MM.1S (cell line): Measurements from ENCODE around the gene FGFR4.

Experiments
- DNase-seq: peaks from one replicate; pipeline ENCODE4 v3.0.0-alpha.2; 2015
- H2AFZ ChIP-seq: fragments of 300-600 bp; sonication (generic); 2 replicates; pipeline ENCODE4 v1.6.0; 2016; ENCODE audit warnings: antibody characterized with exemption, low read length
- H3F3A ChIP-seq: fragments of 300-600 bp; sonication (generic); 2 replicates; pipeline ENCODE4 v1.6.1; 2016; ENCODE audit warnings: mild to moderate bottlenecking, antibody characterized with exemption, low read length, moderate library complexity, mixed read lengths; ENCODE audit not compliant: insufficient read depth
- H3K27ac ChIP-seq: fragments of 300-600 bp; sonication (generic); 2 replicates; pipeline ENCODE4 v1.5.1; 2016; ENCODE audit warnings: mild to moderate bottlenecking, low read length
- H3K27me3 ChIP-seq: fragments of 300-600 bp; sonication (generic); replicated peaks from 2 replicates; pipeline ENCODE4 v1.6.0; 2016; ENCODE audit warnings: low read length; ENCODE audit not compliant: insufficient read depth
- H3K36me3 ChIP-seq: fragments of 300-600 bp; sonication (generic); replicated peaks from 2 replicates; pipeline ENCODE4 v1.6.1; 2016; ENCODE audit warnings: mild to moderate bottlenecking, low read length, mixed read lengths; ENCODE audit not compliant: insufficient read depth
- H3K4me1 ChIP-seq: fragments of 300-600 bp; sonication (generic); 2 replicates; pipeline ENCODE4 v1.6.1; 2016; ENCODE audit warnings: low read length, mixed read lengths
- H3K4me2 ChIP-seq: fragments of 300-600 bp; sonication (generic); 2 replicates; pipeline ENCODE4 v1.6.0; 2016; ENCODE audit warnings: low read depth, low read length
- H3K4me3 ChIP-seq: fragments of 300-600 bp; sonication (generic); 2 replicates; pipeline ENCODE4 v1.5.1; 2016; ENCODE audit warnings: low read length, mixed read lengths
- H3K79me2 ChIP-seq: fragments of 300-600 bp; sonication (generic); 2 replicates; pipeline ENCODE4 v1.6.1; 2016; ENCODE audit warnings: mixed run types, low read length, mixed read lengths
- H3K9ac ChIP-seq: fragments of 300-600 bp; sonication (generic); 2 replicates; pipeline ENCODE4 v1.6.1; 2016; ENCODE audit warnings: low read length, mixed read lengths
- H3K9me2 ChIP-seq: fragments of 300-600 bp; sonication (generic); replicated peaks from 2 replicates; pipeline ENCODE4 v1.6.1; 2016; ENCODE audit warnings: mild to moderate bottlenecking, low read length, mixed read lengths; ENCODE audit not compliant: insufficient read depth
- H3K9me3 ChIP-seq: fragments of 300-600 bp; sonication (generic); replicated peaks from 2 replicates; pipeline ENCODE4 v1.6.1; 2016; ENCODE audit warnings: mild to moderate bottlenecking, low read length, mixed read lengths; ENCODE audit not compliant: insufficient read depth
- H4K20me1 ChIP-seq: fragments of 300-600 bp; sonication (generic); 2 replicates; pipeline ENCODE4 v1.6.1; 2016; ENCODE audit warnings: mild to moderate bottlenecking, low read length, moderate library complexity, mixed read lengths; ENCODE audit not compliant: insufficient read depth
- EZH2 ChIP-seq: fragments of 300-600 bp; sonication (generic); optimal IDR thresholded peaks from 2 replicates; pipeline ENCODE3; 2017; ENCODE audit warnings: low read depth, mild to moderate bottlenecking, antibody characterized with exemption, low read length, mixed read lengths
- EZH2phosphoT487 ChIP-seq: fragments of 300-600 bp; sonication (generic); IDR thresholded peaks from 2 replicates; pipeline ENCODE4 v1.6.1; 2018; ENCODE audit warnings: antibody characterized with exemption, low read length
- TF ChIP-seq, protein P1 (sequence below): fragments of 300-600 bp; sonication (generic); IDR thresholded peaks from 2 replicates; pipeline ENCODE4 v1.5.1; 2016; ENCODE audit warnings: antibody characterized with exemption, low read length, mixed read lengths

FGFR4 gene

DNA sequence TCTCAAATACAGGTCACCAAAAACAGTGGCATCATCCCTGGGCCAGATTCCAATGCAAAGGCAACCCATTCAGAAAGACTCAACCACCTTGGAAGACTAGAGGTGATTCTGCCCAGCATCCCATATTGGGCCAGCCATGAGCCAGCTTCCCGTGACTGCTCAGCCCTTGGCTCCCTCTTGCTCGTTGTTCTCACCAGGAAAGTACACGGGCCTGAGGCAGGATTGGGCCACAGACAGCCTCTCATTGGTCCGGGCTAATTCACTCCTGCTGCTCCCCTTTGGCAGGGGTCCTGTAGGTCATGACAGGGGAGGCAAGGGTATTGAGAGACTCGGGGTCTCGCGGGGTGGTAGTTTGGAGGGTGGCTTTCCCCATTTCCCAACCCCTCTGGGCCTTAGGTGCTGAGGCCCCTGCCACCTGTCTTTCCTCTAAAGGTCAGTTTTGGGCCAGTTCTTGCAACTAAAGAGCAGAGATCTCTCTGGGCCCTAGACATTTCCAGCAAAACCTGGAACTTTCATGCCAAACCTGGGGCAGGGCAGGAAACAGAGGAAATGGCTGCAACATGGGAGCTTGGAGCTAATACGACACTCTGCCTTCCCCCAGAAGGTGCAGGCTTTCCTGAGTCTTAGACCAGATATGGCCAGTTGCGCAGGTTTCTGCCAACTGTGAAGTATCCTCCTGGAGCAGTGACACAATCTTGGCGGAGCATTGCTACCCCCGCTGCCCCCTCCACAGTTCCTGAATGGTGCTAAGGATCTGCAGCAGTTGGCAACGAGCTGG is 22.0 kb upstream of the FGFR4 start:
- no peak overlapping the region for H3K4me3 ChIP-seq
- H3K27me3 ChIP-seq = no peaks in the 10 kb centered on the region
- no peaks in the 10 kb centered on the region for H4K20me1 ChIP-seq
- TF ChIP-seq, protein P1, sequence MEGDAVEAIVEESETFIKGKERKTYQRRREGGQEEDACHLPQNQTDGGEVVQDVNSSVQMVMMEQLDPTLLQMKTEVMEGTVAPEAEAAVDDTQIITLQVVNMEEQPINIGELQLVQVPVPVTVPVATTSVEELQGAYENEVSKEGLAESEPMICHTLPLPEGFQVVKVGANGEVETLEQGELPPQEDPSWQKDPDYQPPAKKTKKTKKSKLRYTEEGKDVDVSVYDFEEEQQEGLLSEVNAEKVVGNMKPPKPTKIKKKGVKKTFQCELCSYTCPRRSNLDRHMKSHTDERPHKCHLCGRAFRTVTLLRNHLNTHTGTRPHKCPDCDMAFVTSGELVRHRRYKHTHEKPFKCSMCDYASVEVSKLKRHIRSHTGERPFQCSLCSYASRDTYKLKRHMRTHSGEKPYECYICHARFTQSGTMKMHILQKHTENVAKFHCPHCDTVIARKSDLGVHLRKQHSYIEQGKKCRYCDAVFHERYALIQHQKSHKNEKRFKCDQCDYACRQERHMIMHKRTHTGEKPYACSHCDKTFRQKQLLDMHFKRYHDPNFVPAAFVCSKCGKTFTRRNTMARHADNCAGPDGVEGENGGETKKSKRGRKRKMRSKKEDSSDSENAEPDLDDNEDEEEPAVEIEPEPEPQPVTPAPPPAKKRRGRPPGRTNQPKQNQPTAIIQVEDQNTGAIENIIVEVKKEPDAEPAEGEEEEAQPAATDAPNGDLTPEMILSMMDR = no peak
- TF ChIP-seq EZH2phosphoT487 = no peak
- no peak for TF ChIP-seq EZH2
- H2AFZ ChIP-seq = no peak overlapping the region
- H3K36me3 ChIP-seq = no peaks in the 10 kb centered on the region
- no peaks in the 10 kb centered on the region for H3K79me2 ChIP-seq
- H3K9me2 ChIP-seq = no peaks in the 10 kb centered on the region
- no peak for DNase-seq
- no peaks in the 10 kb centered on the region for H3K4me1 ChIP-seq
- no peaks in the 10 kb centered on the region for H3K9me3 ChIP-seq
- no peak overlapping the region for H3K27ac ChIP-seq
- no peak overlapping the region for H3K9ac ChIP-seq
- H3F3A ChIP-seq = no peaks in the 10 kb centered on the region
- H3K4me2 ChIP-seq = no peak overlapping the region

DNA sequence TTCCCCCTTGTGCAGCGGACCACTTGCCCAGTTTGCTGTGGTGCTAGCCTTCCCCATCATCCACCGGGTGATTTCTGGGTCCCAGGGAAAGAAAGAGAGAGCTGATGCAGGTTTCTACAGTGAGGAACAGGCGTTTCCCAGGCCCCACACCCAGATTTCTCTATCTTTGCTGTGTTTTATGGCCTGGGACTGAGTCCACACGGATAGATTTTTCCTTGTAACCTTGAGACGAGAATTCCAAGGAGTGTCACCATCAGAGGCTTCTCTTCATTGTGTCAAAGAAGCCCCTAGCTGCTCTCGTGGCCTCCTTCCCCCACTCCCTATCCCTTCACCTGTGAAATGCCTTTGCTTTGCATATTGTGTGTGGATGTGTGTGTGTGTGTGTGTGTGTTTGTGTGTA is 21.2 kb upstream of the FGFR4 start:
- H3K9me3 ChIP-seq = no peaks in the 10 kb centered on the region
- no peaks in the 10 kb centered on the region for H3K79me2 ChIP-seq
- H3F3A ChIP-seq = no peaks in the 10 kb centered on the region
- no peak overlapping the region for H2AFZ ChIP-seq
- H3K27ac ChIP-seq = no peak overlapping the region
- no peaks in the 10 kb centered on the region for H4K20me1 ChIP-seq
- H3K9me2 ChIP-seq = no peaks in the 10 kb centered on the region
- TF ChIP-seq EZH2phosphoT487 = no peak
- no peak for TF ChIP-seq EZH2
- TF ChIP-seq, protein P1 = no peak
- no peaks in the 10 kb centered on the region for H3K36me3 ChIP-seq
- H3K4me3 ChIP-seq = no peak overlapping the region
- H3K4me1 ChIP-seq = no peaks in the 10 kb centered on the region
- H3K4me2 ChIP-seq = no peak overlapping the region
- no peak overlapping the region for H3K9ac ChIP-seq
- H3K27me3 ChIP-seq = no peaks in the 10 kb centered on the region
- DNase-seq = no peak

DNA sequence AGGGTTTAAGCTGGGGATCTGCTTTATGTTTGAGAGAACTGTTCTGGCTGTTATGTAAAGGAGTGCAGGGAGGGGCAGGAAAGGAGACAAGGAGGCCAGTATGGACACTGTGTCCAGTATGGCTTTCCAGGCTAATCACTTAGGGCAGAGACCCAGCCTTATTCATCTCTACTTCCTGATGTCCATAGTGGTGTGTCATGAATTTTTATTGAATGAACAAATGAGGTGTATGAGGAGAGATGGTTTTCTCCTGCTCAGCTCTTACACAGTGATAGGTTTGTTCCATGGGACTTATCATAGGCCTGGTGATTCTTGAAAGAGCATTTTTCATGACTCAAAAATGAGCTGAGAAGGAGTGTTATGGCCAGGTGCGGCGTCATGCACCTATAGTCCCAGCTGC is 20.5 kb upstream of the FGFR4 start:
- no peak for DNase-seq
- H4K20me1 ChIP-seq = no peaks in the 10 kb centered on the region
- no peak overlapping the region for H3K4me3 ChIP-seq
- no peaks in the 10 kb centered on the region for H3K9me2 ChIP-seq
- H3F3A ChIP-seq = no peaks in the 10 kb centered on the region
- no peaks in the 10 kb centered on the region for H3K4me1 ChIP-seq
- no peaks in the 10 kb centered on the region for H3K36me3 ChIP-seq
- no peak overlapping the region for H3K9ac ChIP-seq
- no peak overlapping the region for H3K27ac ChIP-seq
- H3K4me2 ChIP-seq = no peak overlapping the region
- H3K79me2 ChIP-seq = no peaks in the 10 kb centered on the region
- TF ChIP-seq, protein P1 = no peak
- TF ChIP-seq EZH2 (no peak), EZH2phosphoT487 (no peak)
- H3K27me3 ChIP-seq = no peaks in the 10 kb centered on the region
- H2AFZ ChIP-seq = no peak overlapping the region
- no peaks in the 10 kb centered on the region for H3K9me3 ChIP-seq
